ENCODE data around the gene ATP5MC2.

DNA sequence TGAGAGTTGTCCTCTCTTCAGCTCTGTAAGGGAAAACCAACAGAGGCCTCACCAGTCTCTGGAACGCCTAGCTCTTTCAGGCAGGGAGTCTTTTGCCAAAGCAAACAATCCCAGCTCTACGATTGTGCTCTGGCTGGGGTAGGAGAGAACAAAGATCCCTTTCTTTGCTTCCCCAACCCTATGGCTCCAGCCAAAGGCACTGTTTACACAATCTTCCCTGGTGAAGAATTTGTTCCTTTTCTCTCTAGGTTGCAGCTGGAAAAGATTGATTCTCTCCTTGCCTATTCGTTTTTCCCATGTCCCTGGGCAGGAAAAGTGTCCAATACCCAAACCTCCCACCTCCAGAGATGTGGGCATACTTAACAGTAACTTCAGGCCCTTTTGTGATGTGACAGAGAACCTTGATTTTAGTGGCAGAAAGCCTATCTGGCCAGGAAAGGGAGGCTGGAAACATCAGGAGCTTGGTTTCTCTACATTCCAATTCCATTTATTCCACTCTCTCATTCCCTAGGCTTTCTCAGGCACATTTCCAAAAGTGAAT is 16.8 kb downstream of the ATP5MC2 start:
- TF ChIP-seq POLR2A (IDR thresholded peaks at IDR 0.05; ENCODE audit: low read length) = no peak
- TF ChIP-seq, protein P1, sequence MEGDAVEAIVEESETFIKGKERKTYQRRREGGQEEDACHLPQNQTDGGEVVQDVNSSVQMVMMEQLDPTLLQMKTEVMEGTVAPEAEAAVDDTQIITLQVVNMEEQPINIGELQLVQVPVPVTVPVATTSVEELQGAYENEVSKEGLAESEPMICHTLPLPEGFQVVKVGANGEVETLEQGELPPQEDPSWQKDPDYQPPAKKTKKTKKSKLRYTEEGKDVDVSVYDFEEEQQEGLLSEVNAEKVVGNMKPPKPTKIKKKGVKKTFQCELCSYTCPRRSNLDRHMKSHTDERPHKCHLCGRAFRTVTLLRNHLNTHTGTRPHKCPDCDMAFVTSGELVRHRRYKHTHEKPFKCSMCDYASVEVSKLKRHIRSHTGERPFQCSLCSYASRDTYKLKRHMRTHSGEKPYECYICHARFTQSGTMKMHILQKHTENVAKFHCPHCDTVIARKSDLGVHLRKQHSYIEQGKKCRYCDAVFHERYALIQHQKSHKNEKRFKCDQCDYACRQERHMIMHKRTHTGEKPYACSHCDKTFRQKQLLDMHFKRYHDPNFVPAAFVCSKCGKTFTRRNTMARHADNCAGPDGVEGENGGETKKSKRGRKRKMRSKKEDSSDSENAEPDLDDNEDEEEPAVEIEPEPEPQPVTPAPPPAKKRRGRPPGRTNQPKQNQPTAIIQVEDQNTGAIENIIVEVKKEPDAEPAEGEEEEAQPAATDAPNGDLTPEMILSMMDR (IDR thresholded peaks at IDR 0.05) = no peak

Measured in A549 (cell line).